Inflammatory macrophage treated with lipopolysaccharide for 4 hours (primary cell): ENCODE measurements around the gene NR2C2.
"Not testable (repeated sequence)": the region's sequence is repeated elsewhere in the genome, so short reads cannot be mapped to it uniquely, and the experiment has no call there.

Source experiments
- DNase-seq: peaks from one replicate; pipeline ENCODE4 v3.0.0-alpha.2; 2020

The NR2C2 gene

GRCh38 chr3:14947100-14947885, at the start of gene NR2C2:
NR2C2 (plus strand) TSS chr3:14947583; CDS start chr3:15003915, 56,332 bp downstream.
- peak; percentile 89 for DNase-seq

- DNase-seq: no peak
Observed at GRCh38 chr3:14898929-14899328, 48.5 kb upstream of the NR2C2 start.

GRCh38 chr3:14899993-14900618, 47.3 kb upstream of the NR2C2 start:
- DNase-seq: no peak

GRCh38 chr3:14900881-14901873, 46.2 kb upstream of the NR2C2 start:
- DNase-seq: no peak

- no peak for DNase-seq
Observed at GRCh38 chr3:14902719-14903118, 44.7 kb upstream of the NR2C2 start.

- not testable (repeated sequence) for DNase-seq
Observed at GRCh38 chr3:14903501-14903900, 43.9 kb upstream of the NR2C2 start.

- DNase-seq: no peak
Observed at GRCh38 chr3:14905055-14905657, 42.2 kb upstream of the NR2C2 start.

GRCh38 chr3:14906355-14906971, 40.9 kb upstream of the NR2C2 start:
- no peak for DNase-seq

GRCh38 chr3:14907043-14907966, 40.1 kb upstream of the NR2C2 start:
- no peak for DNase-seq

- DNase-seq: no peak
Observed at GRCh38 chr3:14909250-14909649, 38.1 kb upstream of the NR2C2 start.

GRCh38 chr3:14911651-14912050, 35.7 kb upstream of the NR2C2 start:
- DNase-seq: no peak

- DNase-seq: no peak
Observed at GRCh38 chr3:14913071-14913925, 34.1 kb upstream of the NR2C2 start.

GRCh38 chr3:14913926-14914778, 33.2 kb upstream of the NR2C2 start:
- no peak for DNase-seq

GRCh38 chr3:14914779-14915117, 32.6 kb upstream of the NR2C2 start:
- DNase-seq: no peak

- DNase-seq: no peak
Observed at GRCh38 chr3:14915636-14916222, 31.7 kb upstream of the NR2C2 start.

GRCh38 chr3:14918356-14918860, 29.0 kb upstream of the NR2C2 start:
- no peak for DNase-seq

GRCh38 chr3:14920536-14920935, 26.8 kb upstream of the NR2C2 start:
- DNase-seq: no peak

- DNase-seq: peak; percentile 70
Observed at GRCh38 chr3:14921034-14921616, 26.3 kb upstream of the NR2C2 start.
